Breast epithelium (tissue), 4 donors: Measurements from ENCODE around the gene SPATC1L. TPM values are rescaled to one million over a fixed set of nuclear protein-coding genes. Genes with fewer than 3 reads are reported as not detected.

ENCODE experiments used
- DNase-seq, 2 donors: peaks; one replicate each; pipeline ENCODE4 v3.0.0-alpha.2; 2019; ENCODE audit warnings: low spot score in 2 of 2
- H3K27ac ChIP-seq, 2 donors: fragments of 200-600 bp; sonication (generic) in 1 of 2; one replicate each; pipeline ENCODE4 v1.5.1; 2016 to 2019; ENCODE audit warnings: mild to moderate bottlenecking in 1 of 2
- H3K27me3 ChIP-seq, 2 donors: fragments of 200-600 bp; sonication (generic) in 1 of 2; one replicate each; pipeline versions ENCODE4 v1.5.1 to v1.6.0; 2017 to 2019; ENCODE audit warnings: control low read depth in 1 of 2, mild to moderate bottlenecking in 1 of 2
- H3K36me3 ChIP-seq: fragments of 200-600 bp; one replicate; pipeline ENCODE4 v1.5.1; 2019
- H3K4me1 ChIP-seq, 2 donors: fragments of 200-600 bp; sonication (generic); one replicate each; pipeline ENCODE4 v1.5.1; 2016 to 2019; ENCODE audit warnings: control low read depth in 1 of 2
- H3K4me3 ChIP-seq, 3 donors: fragments of 200-600 bp; sonication (generic); 1 replicate in 2 of 3; 2 replicates in 1 of 3; pipeline ENCODE4 v1.5.1; 2016 to 2019; ENCODE audit warnings: mild to moderate bottlenecking in 3 of 3, moderate library complexity in 2 of 3
- H3K9me3 ChIP-seq, 2 donors: fragments of 200-600 bp; sonication (generic) in 1 of 2; one replicate each; pipeline ENCODE4 v1.5.1; 2016 to 2019; ENCODE audit warnings: control low read depth in 1 of 2
- CTCF ChIP-seq, 3 donors: fragments of 450-650 bp; IDR thresholded peaks; one replicate each; pipeline ENCODE4 v1.5.1; 2016 to 2017; ENCODE audit warnings: antibody characterized with exemption in 3 of 3, mild to moderate bottlenecking in 3 of 3, moderate library complexity in 3 of 3
- POLR2A ChIP-seq: fragments of 450-650 bp; IDR thresholded peaks from one replicate; pipeline ENCODE4 v1.6.1; 2016; ENCODE audit warnings: antibody characterized with exemption, mild to moderate bottlenecking, moderate library complexity
- POLR2AphosphoS5 ChIP-seq, 3 donors: sonication (generic); formaldehyde crosslinking; IDR thresholded peaks; one replicate each; pipeline ENCODE4 v1.6.1; 2017; ENCODE audit warnings: antibody characterized with exemption in 3 of 3
- intact Hi-C: fragments of 100-400 bp; cut with DNase I; formaldehyde crosslinking; loops from one replicate; pipeline ENCODE4 v1.15.1; 2023; ENCODE audit warnings: low total_unique reads
- total RNA-seq, 3 donors: library from RNA; depleted of rRNA; stranded (reverse); fragments of >200 nt; gene quantifications; one replicate each; pipeline ENCODE4 v1.1.0, GENCODE V29; 2016

Gene SPATC1L
- total RNA-seq, 3 donors from 2014 or later, result 1.6 to 7.0 (median 6.2) TPM

GRCh38 chr21:46127239-46128105 is 56.8 kb downstream of the SPATC1L start:
- no peaks in the 10 kb centered on the region for H3K9me3 ChIP-seq
- no peak overlapping the region for H3K4me3 ChIP-seq
- no peaks in the 10 kb centered on the region for H3K36me3 ChIP-seq
- no peaks in the 10 kb centered on the region for H3K4me1 ChIP-seq
- DNase-seq, result peak in 1 of 2 donors; percentile 24
- no peak for TF ChIP-seq POLR2A
- TF ChIP-seq POLR2AphosphoS5 (IDR thresholded peaks at IDR 0.05), result no peak
- TF ChIP-seq CTCF (IDR thresholded peaks at IDR 0.05), result no peak
- no peaks in the 10 kb centered on the region for H3K27me3 ChIP-seq
- H3K27ac ChIP-seq, result peak overlapping the region in 1 of 2 donors; percentile 43
- intact Hi-C loops, result no loop called here

GRCh38 chr21:46126309-46127238 is 57.7 kb downstream of the SPATC1L start:
- H3K9me3 ChIP-seq, result no peaks in the 10 kb centered on the region
- TF ChIP-seq POLR2A (no peak), POLR2AphosphoS5 (IDR thresholded peaks at IDR 0.05) (no peak), CTCF (IDR thresholded peaks at IDR 0.05) (no peak)
- no peaks in the 10 kb centered on the region for H3K4me1 ChIP-seq
- H3K4me3 ChIP-seq, result no peak overlapping the region
- DNase-seq, result peak in 1 of 2 donors; percentile 44
- no peaks in the 10 kb centered on the region for H3K27me3 ChIP-seq
- no peaks in the 10 kb centered on the region for H3K36me3 ChIP-seq
- intact Hi-C loops, result no loop called here
- H3K27ac ChIP-seq, result peak overlapping the region in 1 of 2 donors; percentile 43

GRCh38 chr21:46125846-46126301 is 58.4 kb downstream of the SPATC1L start:
- no peak for DNase-seq
- intact Hi-C loops, result no loop called here

GRCh38 chr21:46124926-46125845 is 59.1 kb downstream of the SPATC1L start:
- no peaks in the 10 kb centered on the region for H3K9me3 ChIP-seq
- no peaks in the 10 kb centered on the region for H3K27me3 ChIP-seq
- H3K4me1 ChIP-seq, result no peaks in the 10 kb centered on the region
- DNase-seq, result peak in 1 of 2 donors; percentile 48
- TF ChIP-seq CTCF (IDR thresholded peaks at IDR 0.05) (no peak), POLR2A (no peak), POLR2AphosphoS5 (IDR thresholded peaks at IDR 0.05) (no peak)
- no peaks in the 10 kb centered on the region for H3K36me3 ChIP-seq
- intact Hi-C loops, result no loop called here
- H3K4me3 ChIP-seq, result no peak overlapping the region
- peak overlapping the region in 1 of 2 donors; percentile 43 for H3K27ac ChIP-seq

More at GRCh38 chr21:46125846-46126301, 58.4 kb downstream of the SPATC1L start:
- H3K9me3 ChIP-seq, result no peaks in the 10 kb centered on the region
- no peak overlapping the region for H3K27ac ChIP-seq
- no peaks in the 10 kb centered on the region for H3K4me1 ChIP-seq
- TF ChIP-seq CTCF (IDR thresholded peaks at IDR 0.05) (no peak), POLR2AphosphoS5 (IDR thresholded peaks at IDR 0.05) (no peak), POLR2A (no peak)
- H3K36me3 ChIP-seq, result no peaks in the 10 kb centered on the region
- H3K27me3 ChIP-seq, result no peaks in the 10 kb centered on the region
- no peak overlapping the region for H3K4me3 ChIP-seq
